ENCODE measurements around the gene GARIN5A.
"Not testable (repeated sequence)": the region's sequence is repeated elsewhere in the genome, so short reads cannot be mapped to it uniquely, and the experiment has no call there.

Gene GARIN5A

DNA sequence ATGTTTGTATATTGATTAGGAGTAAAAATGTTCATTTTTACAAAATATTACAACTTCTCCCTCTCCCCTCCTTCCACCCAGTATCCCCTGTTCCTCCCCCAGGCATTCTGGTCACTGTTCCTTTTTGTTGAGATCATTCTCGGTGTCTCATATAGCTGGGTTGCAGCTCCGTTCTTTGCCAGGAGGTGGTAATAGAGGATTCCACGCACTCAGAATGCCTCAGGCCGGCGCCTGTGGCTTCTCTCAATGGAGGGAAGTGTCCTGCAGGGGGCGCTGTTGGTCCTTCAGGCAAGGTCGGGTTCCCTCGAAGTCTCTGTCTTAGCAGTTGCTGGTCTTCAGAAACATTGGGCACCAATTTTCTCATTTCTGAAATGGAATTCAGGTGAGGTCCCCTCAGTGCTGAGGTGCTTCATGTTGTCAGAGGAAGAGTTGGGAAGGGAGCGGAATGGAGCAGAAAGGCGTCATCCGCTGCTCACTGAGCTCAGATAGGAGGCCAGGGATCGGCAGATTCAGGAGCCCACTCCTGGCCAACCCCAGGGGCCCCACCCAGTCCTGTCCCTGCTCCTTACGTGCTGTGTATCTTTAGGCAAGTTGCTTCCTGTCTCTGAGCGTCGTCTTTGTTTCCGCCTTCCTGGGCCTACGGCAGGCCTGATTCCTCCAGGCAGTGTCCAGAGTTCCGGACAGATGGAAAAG is 10.3 kb upstream of the GARIN5A start:
- peak; percentile 75 to 77 for DNase-seq

DNA sequence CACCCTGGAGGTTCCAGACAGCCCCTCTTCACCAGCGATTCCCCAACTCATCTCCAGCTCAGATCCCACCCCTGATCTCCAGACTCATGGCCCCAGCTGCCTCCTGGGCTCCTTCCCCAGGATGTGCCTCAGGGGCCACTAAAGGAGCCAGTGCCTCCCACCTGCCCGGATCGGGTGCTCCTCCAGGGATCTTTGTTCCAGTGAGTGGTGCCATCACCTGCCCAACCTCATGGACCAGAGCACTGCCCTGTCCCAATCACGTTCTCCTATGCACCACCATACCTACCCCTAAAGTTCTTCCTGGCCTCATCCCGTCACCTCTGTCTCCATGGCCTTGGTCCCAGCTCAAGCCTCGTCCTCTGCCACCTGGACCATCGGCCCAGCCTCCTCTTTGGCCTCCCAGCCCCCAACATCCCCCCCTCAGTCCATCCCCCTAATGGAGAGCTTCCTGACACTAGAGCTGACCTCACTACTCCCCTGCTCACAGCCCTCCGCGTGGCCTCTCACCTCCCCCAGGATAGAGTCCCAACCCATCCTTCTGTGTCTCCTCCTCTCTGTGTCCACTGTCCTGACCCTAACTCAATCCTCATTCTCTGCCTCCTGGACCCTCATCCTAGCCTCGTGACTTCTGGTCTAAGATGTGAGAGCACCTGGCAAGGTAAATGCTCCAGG is 8.8 kb upstream of the GARIN5A start:
- DNase-seq, result no peak

DNA sequence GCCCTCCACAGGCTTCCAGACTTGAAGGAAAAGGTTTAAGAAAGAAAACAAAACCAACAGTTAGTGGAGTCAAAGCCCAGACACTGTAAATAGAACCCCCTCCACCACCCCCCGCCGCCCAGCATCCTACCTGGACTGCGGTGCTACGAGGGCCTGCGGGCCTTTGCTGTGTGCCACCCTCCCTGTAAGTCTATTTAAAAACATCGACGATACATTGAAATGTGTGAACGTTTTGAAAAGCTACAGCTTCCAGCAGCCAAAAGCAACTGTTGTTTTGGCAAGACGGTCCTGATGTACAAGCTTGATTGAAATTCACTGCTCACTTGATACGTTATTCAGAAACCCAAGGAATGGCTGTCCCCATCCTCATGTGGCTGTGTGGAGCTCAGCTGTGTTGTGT is 6.3 kb upstream of the GARIN5A start:
- DNase-seq, result no peak

DNA sequence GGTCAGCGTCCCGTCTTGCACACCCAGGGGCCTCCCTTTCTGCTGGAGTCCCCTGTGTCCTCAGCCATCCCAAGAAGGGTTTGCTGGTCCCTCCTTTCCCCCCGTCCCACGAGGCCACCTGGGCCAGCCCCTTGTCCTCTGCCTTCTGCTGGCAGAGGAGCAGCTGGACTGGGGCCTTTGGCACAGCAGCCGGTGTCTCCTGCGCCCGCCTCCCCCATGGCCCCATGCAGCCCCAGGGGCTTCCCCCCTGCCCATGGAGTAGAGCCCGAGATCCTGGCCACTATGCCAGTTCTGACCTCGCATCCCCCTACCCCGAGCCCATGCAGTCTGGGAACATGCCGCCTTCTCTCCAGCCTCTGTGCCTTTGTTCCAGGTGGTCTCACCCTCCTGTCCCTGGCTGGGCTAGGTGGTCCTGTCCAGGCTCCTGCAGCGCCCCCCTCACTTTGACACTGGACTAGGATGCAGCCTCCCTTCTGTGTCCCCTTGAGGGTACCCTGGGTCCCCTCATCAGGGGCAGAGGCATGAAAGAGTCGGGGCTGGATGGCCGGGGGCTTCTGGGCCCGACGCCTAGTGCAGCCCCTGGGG is 5.7 kb upstream of the GARIN5A start:
- no peak for DNase-seq

DNA sequence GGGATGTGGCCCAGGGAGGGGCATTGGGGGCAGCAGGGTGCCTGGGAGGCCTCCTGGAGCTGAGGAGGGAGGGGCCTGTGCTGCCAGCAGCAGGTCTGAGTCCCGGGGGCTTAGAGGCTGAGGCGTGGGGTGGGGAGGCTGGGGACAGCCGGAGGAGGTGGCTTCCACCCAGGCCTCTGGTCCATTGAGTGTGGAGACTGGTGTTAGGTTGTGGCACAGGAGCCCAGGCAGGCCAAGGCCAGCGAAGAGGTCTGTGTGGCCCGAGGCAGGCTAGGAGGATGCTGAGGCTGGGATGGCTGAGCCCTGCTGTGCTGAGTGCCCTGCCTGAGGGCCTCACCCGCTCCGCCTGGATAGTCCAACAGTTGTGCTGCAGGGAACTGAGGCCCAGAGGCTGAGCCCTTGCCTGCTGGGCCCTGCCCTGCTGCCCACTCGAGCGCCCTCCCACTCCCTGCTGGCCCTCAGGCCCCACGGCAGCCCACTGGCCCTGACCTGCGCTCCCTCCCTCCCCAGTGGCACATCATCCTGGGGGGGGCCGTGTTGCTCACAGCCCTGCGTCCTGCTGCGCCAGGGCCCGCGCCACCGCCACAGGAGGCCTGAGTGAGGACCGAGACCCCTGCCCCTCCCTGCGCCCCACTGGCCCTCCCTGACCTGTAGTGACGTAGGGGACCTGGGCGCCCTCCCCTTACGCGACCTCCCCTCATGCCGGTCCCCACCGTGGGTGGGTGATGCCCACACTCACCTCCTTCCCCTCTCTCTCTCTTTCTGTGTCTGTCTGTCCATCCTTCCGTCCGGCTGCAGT is 4.9 kb upstream of the GARIN5A start:
- DNase-seq, result no peak

DNA sequence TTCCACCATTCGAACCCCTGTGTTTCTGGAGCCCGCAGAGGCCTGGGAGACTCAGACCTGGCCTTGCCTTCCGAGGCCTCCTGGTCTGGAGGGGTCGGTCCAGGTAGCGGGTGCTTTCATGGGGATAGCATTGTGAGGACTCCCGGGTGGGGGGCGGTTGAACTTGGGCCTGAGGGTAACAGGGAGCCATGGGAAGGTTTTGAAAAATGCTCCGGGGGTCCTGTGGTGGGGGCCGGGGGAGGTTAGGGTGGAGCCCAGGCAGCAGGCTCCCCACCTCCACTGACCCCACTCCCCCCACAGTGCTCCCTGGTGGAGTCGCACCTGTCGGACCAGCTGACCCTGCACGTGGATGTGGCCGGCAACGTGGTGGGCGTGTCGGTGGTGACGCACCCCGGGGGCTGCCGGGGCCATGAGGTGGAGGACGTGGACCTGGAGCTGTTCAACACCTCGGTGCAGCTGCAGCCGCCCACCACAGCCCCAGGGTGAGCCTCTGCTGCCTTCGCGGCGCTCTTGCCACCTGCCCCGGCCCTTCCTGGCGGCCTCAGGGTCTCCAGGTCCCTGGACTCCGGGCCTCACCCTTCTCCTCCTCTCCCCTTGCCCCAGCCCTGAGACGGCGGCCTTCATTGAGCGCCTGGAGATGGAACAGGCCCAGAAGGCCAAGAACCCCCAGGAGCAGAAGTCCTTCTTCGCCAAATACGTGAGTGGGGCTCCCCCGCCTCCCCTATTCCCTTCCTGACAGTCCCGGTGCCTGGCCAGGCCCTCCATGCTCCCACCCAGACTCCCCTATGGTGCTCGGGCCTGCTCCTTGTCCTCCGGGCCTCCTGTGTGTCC is 3.8 kb upstream of the GARIN5A start:
- no peak for DNase-seq

DNA sequence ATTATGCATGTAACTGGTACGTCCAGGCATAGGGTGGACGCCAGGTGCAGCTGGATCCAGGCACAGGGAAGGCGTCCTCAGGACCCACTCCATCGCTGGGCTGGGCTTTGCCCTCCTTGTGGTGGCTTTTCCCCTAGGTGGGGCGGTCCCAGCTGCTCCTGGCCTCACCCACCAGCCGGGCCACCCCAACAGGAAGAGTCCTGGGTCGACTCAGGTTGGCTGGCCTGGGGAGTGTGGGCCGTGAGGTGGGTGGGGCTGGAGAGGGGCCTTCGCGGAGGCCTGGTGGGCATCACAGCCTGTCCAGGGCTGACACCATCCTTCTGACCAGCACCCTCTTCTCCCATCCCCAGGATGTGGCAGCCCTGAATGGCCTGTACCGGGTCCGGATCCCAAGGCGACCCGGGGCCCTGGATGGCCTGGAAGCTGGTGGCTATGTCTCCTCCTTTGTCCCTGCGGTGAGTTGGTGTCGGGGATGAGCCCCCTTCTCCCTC is 3.2 kb upstream of the GARIN5A start:
- no peak for DNase-seq

DNA sequence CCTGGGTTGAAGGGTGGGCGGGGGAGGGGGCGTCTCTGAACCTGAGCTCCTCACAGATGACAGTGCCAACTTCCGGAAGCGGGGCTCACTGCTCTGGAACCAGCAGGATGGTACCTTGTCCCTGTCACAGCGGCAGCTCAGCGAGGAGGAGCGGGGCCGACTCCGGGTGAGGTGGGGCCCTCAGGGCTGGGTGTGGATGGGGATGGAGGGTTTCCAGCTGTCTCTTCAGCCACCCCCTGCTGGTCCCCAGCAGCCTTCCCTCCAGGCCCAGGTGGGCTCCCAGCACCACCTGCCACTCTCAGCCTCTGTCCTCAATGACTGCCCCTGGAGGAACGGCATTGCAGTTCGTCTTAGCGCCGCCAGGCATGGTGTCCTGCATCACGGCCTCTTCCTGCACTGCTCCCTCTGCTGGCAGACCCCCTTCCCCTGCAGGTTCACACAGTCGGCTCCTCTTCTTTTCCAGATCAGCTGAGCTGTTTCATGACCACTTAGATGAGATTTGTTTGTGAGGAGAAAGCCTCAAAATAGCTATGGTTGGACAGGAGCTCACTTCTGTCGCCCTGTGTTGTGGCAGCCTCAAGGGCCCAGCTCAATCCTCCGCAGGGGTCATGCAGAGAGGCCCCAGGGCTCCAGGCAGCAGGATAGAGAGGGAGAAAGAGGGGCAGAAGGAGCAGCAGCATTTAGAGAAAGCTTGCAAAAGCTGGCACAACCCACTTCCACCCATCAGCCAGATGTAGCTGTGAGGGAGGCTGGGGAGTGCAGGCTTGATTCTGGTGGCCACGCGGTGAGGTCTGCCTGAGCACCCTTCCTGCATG is 2.5 kb upstream of the GARIN5A start:
- DNase-seq, result peak in 1 of 2 experiments; percentile 40

DNA sequence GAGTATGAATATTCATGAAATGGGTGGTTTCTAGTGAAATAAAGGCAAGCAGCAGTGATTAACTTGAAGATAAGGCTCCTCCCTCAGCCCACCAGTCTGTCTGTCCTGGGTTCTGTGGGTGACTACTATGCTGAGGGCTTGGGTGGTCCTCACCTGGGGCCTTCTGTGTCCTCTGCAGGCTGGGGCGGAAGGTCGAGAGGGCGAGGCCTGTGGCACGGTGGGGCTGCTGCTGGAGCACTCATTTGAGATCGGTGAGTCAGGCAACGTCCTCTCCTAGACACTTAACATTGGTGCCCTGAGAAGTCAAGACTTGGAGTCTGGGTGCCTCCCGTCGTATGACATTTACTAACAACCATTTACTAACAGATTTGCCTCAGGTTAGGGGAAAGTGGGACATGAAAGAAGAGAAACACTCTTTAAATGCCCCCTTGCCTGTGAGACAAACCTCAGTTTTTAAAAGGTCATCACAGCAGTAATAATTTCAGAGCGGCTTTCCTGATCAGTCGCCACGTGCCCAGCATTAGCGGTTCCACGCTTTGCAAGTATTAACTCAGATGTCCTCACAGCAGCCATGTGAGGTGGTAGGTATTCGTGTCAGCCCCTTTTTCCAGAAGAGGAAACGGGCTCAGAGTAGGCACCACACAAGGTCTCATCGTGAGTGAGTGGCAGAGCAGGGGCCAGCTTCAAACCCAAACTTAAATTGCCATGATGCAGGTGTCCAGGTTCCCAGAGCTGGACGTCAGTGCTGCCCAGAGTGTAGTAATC is 1.3 kb upstream of the GARIN5A start:
- no peak for DNase-seq

DNA sequence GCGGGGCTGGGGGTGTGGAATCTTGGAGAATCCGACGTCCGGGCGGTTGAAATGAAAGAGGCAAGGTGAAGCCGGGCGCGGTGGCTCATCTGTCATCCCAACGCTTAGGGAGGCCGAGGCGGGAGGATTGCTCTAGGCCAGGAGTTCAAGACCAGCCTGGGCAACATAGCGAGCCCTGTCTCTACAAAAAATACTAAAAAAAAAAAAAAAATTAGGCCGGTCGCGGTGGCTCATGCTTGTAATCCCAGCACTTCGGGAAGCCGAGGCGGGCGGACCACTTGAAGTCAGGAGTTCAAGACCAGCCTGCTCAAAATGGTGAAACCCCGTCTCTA is 225 bp upstream of the GARIN5A start:
- no peak for DNase-seq

DNA sequence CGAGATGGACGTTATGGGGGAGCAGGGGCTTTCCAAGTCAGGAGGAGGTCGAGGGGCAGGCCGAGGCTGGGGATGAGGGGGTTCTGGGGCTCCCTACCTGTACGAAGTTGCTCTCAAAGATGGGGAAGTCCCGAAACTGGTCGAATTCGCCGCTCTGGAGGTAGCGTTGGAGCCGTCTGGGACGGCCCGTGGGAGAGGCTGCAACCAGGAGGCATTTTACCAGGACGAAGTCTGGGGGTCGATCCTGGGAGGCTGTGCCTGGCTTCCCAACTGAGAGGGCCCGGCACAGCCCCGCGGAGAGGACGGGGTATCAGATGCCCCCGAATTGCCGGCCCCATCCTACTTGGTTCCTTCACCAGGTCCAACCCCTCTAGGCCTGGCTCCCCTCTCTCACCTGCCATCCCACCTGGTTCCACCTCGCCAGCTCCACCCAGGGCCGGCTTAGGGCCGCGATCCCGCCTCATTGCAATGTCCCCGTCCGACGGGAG is 868 bp downstream of the GARIN5A start:
- no peak for DNase-seq

DNA sequence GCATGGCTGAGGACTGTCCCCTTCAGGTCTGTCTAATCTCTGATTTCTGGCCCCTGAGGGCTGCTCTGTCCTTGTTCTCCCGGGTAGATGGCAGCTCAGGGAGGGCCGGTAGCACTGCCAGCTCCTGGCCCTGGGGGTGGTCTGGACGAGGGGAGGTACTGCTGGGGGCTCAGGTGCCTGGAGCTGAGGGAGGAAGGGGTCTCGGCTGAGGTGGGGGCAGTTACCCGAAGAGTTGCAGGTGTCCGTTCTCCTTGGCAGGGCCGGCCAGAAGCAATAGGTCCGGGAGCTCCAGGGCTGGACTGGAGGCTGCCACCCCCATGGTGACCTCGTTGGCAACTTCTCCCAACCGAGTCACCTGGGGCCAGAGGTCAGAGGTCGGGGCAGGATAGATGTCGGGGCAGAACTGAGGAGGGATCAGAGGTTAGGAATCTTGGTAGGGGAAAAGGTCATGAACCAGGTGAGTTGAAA is 1.5 kb downstream of the GARIN5A start:
- no peak for DNase-seq

DNA sequence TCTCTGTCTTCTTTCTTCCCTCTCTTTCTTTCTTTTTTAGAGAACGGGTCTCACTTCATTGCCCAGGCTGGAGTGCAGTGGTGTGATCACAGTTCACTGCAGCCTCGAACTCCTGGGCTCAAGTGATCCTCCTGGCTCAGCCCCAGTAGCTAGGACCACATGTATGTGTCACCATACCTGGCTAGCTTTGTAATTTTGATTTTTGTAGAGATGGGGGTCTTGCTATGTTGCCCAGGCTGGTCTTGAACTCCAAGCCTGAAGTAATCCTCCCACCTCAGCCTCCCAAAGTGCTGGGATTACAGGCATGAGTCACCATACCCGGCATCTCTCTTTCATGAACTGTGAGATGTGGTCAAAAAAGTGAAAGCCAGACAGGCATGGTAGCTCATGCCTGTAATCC is 3.3 kb downstream of the GARIN5A start:
- not testable (repeated sequence) for DNase-seq

DNA sequence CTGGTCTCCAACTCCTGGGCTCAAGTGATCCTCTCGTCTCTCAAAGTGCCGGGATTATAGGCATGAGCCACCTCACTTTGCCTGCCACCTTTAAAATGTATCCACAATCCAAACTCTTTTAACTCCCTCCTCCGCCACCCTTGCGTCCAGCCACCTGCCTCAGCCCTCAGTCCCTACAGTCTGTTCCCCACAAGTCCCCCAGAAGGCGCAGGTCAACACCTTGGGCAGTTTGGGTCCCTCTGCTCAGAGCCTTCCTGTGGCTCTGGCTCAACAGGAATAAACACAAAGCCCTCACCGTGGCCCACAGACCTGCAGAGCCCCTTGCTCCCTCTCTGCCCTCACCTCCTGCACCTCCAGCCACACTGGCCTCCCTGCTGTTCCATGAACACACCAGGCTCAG is 7.8 kb downstream of the GARIN5A start:
- DNase-seq, result no peak

DNA sequence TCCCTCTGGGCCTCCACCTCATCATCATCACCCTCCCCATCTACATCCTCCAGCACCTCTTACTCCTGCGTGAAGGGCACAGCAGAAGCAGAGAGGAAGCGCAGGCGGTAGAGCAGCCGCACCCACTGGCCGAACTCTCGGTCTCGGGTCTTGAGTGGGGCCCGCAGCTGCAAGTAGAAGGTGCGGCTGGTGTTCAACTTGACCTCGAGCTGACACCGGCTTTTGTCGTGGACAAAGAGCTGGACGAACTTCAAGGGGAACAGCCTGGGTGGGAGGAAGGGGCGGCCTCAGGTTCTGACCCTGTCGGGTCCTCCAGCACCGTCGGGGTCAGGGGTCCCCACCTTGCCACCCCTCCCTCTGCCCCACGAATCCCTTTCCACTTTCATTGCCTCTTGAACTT is 9.1 kb downstream of the GARIN5A start:
- no peak for DNase-seq

DNA sequence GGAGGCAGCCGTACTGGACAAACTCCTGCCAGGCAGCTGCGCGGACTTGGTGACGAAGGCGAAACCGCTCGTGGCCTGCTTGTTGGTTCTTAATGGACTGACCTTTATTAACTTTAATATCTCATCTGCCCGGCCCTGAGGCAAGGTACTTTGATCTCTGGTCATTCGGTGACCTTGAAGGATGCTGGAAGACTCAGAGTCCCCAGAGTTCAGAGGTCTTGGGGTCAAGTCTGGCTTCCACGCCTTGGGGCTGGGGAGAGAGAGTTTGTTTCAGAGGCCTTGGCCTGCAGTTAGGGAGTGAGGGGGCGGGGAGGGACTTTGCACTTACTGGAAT is 10.0 kb downstream of the GARIN5A start:
- DNase-seq, result no peak

DNA sequence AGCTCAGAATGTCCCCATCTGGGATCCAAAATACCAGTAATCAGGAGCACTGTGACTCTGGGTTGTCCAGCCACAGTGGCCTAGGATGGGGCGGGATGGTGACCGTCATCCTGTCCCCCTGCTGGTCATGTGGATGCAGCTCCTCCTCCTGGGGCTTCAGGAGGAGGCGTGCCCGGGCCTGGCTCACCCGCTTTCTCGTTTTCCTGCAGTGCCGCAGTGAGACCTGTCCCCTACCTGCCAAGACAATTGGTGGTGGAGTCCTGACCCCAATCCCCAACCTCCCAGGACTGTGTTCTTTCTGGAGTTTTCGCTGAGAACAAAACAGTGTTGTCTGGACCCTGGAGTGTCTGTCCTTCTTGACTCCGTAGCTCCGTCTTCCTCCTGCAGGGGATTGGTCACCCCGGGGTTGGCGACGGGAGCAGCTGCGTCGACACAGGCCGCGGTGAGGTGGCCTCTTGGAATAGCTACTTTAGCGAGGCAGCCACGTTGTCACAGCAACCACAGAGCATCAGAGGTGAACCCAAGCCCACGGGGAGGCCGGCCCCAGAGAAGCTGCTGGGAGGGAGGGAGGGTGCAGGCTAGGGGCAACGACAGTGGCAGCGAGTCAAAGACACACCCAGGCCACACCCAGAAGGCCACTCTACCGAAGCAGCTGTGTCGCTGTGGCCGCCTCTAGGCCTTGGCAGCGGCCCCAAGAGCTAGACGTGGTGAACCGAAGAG is 10.5 kb downstream of the GARIN5A start:
- DNase-seq, result no peak

DNA sequence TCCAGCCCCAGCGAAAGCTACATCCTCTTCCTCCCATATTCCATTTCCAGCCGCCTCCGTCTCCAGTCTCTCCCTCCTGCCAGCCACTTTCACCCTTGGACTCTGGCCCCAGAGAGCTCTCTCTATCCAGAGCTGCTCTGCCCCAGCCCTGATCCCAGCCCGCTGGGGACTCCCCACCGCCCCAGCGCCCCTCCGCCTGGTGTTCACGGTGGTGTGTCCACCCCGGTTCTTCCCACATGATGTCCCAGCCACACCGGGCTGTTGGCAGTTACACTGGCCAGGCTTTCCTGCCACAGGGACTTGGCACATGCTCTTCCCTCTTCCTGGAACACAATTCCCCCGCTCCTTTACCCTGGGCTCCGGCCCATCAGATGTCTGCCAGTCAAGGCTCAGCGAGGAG is 11.6 kb downstream of the GARIN5A start:
- no peak for DNase-seq

DNA sequence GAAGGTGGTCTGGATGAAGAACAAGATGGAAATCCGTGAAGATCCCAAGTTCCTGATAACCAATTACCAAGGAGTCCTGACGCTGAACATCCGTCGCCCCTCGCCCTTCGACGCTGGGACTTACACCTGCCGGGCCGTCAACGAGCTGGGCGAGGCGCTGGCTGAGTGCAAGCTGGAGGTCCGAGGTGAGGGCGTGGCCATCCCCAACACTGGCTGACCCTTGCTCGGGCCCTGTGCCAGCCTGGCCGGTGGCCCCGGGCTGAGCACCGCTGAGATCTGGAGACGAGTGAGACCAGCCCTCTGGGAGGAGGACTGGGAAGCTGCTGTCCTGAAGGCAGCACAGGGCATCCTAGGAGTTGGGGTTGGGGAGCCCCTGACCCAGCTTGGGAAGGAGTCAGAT is 12.3 kb downstream of the GARIN5A start:
- DNase-seq, result no peak

DNA sequence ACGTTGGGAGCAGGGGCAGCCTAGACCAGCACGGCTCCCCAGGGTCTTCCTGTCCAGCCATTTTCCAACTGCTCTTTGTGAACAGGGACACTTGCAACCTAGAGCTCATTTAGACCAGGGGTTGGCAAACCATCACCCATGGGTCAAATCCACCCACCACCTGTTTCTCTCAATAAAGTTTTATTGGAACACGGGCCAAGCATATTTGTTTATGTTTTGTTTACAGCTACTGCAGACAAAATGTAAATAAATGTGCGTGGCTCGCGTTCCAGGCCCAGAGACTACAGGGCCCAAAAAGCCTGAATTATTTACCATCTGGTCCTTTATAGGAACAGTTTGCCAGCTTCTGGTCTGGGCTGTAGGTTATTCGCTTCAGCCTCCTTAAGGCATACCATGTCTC is 13.7 kb downstream of the GARIN5A start:
- DNase-seq, result no peak

All from activated CD4-positive, alpha-beta T cell treated with anti-CD3 and anti-CD28 coated beads, Interleukin-2, amount 50 U/mL, for 48 hours (primary cell).